RCC 7860 (cell line): Measurements from ENCODE around the gene RAP1A.
"Not testable (repeated sequence)": the region's sequence is repeated elsewhere in the genome, so short reads cannot be mapped to it uniquely, and the experiment has no call there.

Experiments
- DNase-seq: peaks from one replicate; pipeline ENCODE4 v3.0.0-alpha.2; 2015; ENCODE audit warnings: low spot score
- FAIRE-seq: peaks from 2 replicates; lab custom pipeline; 2012; peaks lifted over from hg19 to GRCh38; lab: Jason Lieb, UNC

Gene RAP1A

GRCh38 chr1:111734856-111735255 lies 115.3 kb downstream of the RAP1A start:
- DNase-seq (no peak), FAIRE-seq (no peak)

- no peak for FAIRE-seq
- no peak for DNase-seq
Measured at GRCh38 chr1:111735321-111735720, 115.7 kb downstream of the RAP1A start.

- no peak for FAIRE-seq
- DNase-seq: no peak
Measured at GRCh38 chr1:111735858-111736544, 116.4 kb downstream of the RAP1A start.

GRCh38 chr1:111736548-111737215 lies 117.1 kb downstream of the RAP1A start:
- DNase-seq: no peak
- no peak for FAIRE-seq

- DNase-seq (no peak), FAIRE-seq (no peak)
Measured at GRCh38 chr1:111737216-111738132, 117.9 kb downstream of the RAP1A start.

- FAIRE-seq (no peak), DNase-seq (no peak)
Measured at GRCh38 chr1:111738133-111738435, 118.5 kb downstream of the RAP1A start.

GRCh38 chr1:111738436-111739193 lies 119.0 kb downstream of the RAP1A start:
- FAIRE-seq (no peak), DNase-seq (peak; percentile 38)

- no peak for FAIRE-seq
Measured at GRCh38 chr1:111739194-111739924, 119.8 kb downstream of the RAP1A start, which contains the start of gene INKA2. Gene INKA2 (minus strand): TSS chr1:111739395. CDS start chr1:111739242, 153 bp downstream.

GRCh38 chr1:111739925-111740765 lies 120.6 kb downstream of the RAP1A start:
- DNase-seq (no peak), FAIRE-seq (no peak)

More at GRCh38 chr1:111739194-111739924, 119.8 kb downstream of the RAP1A start, which contains the start of gene INKA2:
- peak; percentile 59 for DNase-seq

- not testable (repeated sequence) for DNase-seq, FAIRE-seq
Measured at GRCh38 chr1:111742292-111742691, 122.7 kb downstream of the RAP1A start.

GRCh38 chr1:111742938-111743549 lies 123.5 kb downstream of the RAP1A start:
- no peak for FAIRE-seq

GRCh38 chr1:111743679-111744101 lies 124.1 kb downstream of the RAP1A start:
- FAIRE-seq: no peak
- no peak for DNase-seq

More at GRCh38 chr1:111742938-111743549, 123.5 kb downstream of the RAP1A start:
- no peak for DNase-seq

- no peak for FAIRE-seq
- no peak for DNase-seq
Measured at GRCh38 chr1:111745675-111746613, 126.4 kb downstream of the RAP1A start.

GRCh38 chr1:111746614-111746999 lies 127.0 kb downstream of the RAP1A start:
- no peak for FAIRE-seq
- no peak for DNase-seq

GRCh38 chr1:111747282-111747734 lies 127.7 kb downstream of the RAP1A start:
- peak; percentile 63 for DNase-seq
- no peak for FAIRE-seq

- FAIRE-seq: no peak
Measured at GRCh38 chr1:111747947-111748346, 128.4 kb downstream of the RAP1A start.

GRCh38 chr1:111749628-111750027 lies 130.0 kb downstream of the RAP1A start:
- DNase-seq: no peak
- no peak for FAIRE-seq

More at GRCh38 chr1:111747947-111748346, 128.4 kb downstream of the RAP1A start:
- DNase-seq: no peak
